Activated CD4-positive, alpha-beta T cell treated with anti-CD3 and anti-CD28 coated beads, Interleukin-10, Interleukin-2, amounts not matched to agents 100 ng/mL and 50 ng/mL, durations not matched to agents 16 hours and 8 hours (primary cell): ENCODE data around the gene CRYZL1.
"Not testable (repeated sequence)": the region's sequence is repeated elsewhere in the genome, so short reads cannot be mapped to it uniquely, and the experiment has no call there.

Experiments used
- DNase-seq: peaks from one replicate; pipeline ENCODE4 v3.0.0-alpha.2; 2020

CRYZL1 gene

DNA sequence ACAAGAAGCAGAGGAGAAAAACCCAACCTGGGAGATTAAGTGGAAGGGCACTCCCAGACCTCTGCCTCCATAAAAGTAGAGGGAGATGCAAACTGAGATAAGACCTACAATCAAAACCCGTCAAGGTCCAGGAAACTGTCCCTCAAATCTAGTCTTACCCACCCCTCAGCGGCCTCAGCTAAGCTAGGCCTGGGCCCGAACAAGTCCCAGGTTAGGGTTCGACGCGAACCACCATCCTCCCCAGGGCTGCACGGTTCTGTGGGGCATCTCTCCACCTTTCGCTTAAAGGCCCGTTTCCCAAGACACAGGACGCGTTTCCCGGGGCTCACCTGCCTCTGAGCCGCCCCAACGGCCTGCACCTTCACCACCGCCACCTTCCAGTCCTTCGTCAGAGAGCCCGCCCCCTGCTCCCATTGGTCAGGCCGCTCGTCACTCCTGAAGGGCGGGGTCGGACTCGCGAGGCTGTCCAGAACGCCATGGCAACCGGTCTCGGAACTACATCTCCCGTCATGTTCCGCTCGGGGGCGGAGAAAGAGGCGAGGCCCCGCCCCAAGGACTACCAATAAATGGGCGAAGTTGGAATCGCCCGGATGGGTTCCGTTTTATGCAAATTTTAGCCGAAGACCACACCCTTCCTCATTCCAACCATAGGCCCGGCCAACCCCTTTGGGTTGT lies at the start of gene CRYZL1:
CRYZL1 (minus strand) TSS at position 390 of the 675 bp plus-strand sequence. CDS start 10,190 bp downstream, outside the sequence.
- DNase-seq, result peak; percentile 100

DNA sequence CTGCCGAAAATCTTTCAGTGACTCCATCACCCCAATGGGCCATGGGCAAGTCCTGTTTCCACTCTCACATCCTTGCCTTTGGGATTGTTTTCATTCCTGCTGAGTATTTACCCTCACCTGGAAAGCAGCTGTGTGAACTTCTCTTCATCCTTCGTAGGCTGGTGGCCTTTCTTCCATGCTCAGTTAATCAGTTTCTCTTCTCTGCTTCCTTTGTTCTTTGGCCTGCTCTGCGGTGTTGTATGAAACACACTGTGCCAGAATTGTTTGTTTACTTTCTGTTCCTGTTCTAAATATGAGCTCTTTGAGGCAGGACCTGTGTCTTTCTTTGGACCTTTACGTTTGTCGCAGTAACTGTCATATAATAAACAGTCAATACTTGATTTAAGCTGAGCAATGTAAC lies 49.3 kb upstream of the CRYZL1 start:
- DNase-seq, result no peak

DNA sequence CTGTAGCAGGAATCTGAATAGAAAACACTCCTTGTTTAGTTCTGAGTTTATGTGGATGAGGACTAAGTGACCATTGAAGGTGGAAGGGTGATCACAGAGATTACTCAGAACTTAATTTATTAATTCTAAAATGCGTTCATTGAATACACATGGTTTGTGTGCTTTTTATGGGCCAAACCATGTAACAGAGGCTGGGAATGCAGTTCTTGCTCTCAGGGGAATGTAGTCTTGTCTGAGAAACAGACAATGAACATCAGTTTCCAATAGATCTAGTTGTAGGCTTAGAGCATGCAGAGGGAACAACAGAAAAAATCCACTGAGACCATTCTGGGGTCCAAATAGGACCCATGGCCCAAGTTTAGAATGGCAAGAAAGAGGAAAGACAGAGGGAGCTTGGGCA lies 46.8 kb upstream of the CRYZL1 start:
- no peak for DNase-seq

DNA sequence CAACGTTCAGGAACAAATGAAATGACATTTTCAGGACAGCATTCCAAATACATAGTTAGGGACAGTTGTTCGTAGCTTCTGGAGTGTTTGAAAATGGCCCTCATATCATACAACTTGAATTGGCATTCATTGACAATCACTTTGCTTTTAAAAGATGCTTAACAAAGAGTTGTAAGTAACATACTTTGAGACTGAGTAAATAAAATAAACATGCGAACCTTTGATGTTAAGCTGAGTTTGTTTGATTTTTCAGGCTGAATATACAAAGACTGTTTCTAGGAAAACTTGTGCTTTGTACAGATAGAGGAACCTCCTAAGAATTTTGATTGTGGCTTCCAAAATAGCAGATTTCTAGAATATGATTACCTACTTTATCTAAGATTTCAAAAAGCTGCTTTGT lies 46.1 kb upstream of the CRYZL1 start:
- no peak for DNase-seq

DNA sequence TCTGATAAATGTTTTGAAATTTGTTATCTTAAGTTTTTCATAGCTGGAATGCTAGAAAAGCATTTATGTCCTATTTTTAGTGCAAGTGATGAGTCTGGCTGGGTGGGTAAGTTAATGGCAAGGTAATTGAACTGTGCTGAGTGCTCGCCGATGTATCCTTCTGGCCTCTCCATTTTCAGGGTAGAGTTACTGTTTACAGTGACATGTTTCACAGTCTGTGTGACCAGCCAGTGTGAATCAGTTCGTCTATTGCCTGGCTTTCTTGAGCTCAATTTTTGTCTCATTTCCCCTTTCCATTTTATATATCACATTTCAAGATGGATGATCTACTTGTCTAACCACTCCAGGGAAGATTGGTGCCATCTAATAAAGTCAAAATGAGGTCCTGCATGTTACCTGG lies 44.8 kb upstream of the CRYZL1 start:
- no peak for DNase-seq

DNA sequence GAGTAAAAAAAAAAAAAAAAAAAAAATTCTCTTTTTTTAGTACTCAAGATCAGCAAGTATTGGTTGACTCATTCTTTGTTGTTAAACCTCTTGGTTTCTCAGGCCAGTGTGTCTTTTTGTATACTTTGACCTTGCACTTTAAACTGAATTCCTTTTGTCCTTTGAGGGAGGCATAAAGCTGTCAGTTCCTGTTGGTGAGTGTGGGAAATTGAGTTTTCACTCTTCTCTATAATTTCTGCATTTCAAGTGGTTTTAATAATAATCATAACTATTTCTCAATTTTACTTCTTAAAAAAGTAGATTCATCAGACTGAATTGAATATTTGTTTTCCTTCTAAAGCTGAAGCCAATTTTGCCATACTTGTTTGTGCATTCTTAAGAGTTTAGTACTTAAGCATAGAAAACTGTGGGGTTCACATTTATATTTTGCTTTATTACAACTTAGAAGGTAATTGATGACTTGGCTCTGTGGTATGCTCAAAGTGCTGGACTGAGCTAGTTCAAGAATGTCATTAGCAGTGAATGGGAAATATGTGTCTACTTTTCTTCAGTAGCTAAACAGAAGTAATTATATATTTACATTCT lies 44.2 kb upstream of the CRYZL1 start:
- DNase-seq, result no peak

DNA sequence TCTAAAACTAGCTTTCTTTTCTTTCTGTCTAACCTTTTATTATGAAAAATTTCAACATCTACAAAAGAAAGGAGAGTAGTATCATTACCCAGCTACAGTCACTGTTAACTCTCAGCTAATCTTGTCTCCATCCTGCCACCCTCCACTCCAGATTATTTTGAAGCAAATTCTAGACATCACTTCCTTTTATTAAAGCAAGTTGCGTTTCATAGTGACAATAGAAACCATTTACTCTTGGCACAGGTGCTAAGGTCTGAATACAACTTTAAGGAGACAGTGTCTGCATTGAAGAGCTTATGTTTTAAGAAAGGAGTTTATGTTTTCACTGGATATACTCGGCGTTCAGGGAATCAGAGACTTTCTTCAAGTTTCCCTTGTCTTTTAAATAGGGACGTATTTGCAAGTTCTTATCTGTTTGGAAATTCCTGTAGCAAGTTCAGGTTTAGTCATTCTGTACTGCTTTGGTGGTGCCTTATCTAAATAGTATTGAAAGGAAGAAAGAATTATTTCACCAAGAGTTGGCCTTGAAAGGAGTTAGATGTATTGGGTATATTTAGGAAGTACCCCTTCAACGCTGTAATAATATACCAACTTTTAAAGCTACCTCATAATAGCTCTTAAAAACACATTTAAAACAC lies 43.5 kb upstream of the CRYZL1 start:
- no peak for DNase-seq

DNA sequence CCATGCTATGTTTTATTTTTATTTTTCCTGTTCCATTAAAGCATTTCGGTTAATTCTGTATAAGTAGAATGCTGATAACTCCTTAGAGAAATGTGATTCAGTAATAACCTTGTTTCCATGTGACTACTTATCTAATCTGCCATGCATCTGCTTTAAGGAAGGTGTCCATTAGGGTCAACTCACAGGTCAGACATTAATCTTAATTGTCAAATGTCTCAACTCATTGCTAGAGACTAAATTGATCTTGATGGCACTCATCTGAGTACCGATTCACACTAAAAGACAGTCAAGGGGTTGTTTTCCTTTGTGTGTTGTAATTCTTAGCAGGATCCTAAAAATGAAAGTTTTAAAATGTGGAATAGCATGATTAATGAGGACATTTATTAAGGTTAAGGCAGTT lies 42.5 kb upstream of the CRYZL1 start:
- no peak for DNase-seq

DNA sequence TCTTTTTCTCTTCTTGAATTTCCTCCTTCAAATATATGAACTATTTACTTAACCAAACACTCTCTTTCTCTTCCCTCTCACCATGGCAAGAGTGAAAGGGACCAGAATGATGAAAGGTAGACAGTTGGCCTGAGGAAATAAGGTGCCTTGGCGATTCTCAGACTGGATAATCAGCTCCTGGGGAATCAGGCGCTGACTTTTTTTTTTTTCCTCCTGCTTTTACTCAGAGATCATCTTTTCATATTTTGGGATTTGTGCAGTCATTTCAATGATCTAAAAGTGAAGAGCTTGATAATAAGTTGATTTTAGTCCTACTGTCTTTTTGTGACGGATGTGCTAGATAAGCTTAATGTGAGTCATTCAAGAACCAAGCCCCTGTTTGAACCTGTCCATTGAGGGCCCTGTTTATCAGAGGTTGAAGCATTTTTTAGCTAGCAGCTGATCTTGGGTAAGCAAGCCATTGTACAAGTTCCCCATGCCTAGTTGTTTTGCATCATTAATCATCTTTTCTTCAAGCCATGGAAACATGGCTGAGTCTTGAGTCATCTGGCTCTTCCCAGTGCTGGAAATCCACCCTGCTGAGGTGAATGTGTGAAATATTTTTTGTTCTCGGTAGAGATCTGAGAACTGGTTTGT lies 41.6 kb upstream of the CRYZL1 start:
- DNase-seq, result no peak

DNA sequence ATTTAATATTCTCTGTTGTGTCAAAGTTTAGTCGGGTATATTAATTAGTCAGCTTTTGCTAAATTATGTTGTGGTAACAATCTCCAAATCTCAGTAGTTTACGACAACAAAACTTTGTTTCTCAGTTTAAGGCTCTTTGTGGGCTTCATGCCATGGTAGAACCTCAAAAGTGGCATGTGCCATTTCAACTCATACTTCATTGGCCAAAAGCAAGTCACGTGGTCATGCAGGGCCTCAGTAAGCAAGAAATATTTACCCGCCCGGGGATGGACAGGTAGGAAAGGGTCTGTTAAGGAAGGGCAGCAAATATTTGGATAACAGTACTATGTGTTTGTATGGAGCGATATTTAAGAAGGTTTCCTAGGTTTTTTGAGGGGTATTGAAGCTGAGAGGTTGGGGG lies 39.3 kb upstream of the CRYZL1 start:
- no peak for DNase-seq

DNA sequence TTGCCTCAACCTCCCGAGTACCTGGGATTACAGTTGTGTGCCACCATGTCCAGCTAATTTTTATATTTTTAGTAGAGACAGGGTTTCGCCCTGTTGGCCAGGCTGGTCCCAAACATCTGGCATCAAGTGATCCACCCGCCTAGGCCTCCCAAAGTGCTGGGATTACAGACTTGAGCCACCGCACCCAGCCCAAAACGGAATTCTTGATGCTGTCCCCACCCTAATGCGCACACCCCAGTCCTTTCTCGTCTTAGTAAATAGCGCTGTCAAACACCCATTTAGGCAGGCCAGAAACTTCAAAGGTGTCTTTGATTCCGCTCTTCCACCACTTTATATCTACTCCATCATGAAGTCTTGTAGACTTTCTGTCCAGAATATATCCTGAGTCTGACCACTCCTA lies 35.9 kb upstream of the CRYZL1 start:
- no peak for DNase-seq

DNA sequence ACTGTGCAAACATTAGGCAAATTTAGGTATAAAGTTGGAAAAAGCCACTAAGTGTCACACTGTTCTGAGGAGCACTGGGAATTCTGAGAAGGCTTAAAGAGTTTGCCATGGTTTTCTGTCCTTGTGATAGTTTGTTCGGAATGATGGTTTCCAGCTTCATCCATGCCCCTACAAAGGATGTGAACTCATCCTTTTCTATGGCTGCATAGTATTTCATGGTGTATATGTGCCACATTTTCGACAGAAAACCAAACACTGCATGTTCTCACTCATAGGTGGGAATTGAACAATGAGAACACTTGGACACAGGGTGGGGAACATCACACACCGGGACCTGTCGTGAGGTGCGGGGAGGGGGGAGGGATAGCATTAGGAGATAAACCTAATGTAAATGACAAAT lies 35.1 kb upstream of the CRYZL1 start:
- DNase-seq, result not testable (repeated sequence)

DNA sequence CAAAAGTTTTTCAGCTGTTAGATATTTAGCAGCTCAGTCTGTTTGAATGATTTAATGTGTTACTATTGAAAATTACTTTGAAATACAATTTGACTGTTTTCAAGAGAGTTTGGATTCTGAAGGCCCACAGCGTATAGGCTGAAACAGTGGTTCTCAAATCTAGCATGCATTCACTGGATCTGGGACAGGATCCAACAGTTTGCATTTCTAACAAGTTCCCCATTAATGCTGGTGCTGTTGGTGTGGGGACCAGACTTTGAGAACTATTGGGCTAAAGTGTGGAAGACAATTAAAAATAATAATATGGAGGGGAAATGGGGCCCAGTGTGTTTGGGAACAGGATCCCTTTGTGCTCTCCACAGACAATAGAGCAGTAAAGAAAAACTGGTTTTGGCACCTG lies 32.7 kb upstream of the CRYZL1 start:
- no peak for DNase-seq

DNA sequence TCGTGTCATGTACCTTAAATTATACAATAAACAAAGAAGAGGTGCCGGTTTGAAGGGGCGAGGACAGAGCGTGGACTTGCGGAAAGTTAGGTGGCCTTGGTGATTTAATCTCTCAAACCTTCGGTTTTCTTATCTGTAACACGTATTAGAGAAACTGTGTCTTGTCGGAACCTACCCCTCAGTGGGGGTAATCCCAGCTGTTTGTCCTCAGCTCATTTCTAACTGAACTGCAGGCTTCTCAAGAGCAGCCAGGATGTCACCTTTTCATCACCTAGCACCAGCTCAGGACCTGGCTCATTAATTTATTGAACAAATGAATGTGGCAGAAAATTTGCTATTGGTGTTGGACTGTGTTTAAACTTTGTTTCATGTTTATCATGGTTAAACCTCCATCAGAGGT lies 31.9 kb upstream of the CRYZL1 start:
- DNase-seq, result no peak

DNA sequence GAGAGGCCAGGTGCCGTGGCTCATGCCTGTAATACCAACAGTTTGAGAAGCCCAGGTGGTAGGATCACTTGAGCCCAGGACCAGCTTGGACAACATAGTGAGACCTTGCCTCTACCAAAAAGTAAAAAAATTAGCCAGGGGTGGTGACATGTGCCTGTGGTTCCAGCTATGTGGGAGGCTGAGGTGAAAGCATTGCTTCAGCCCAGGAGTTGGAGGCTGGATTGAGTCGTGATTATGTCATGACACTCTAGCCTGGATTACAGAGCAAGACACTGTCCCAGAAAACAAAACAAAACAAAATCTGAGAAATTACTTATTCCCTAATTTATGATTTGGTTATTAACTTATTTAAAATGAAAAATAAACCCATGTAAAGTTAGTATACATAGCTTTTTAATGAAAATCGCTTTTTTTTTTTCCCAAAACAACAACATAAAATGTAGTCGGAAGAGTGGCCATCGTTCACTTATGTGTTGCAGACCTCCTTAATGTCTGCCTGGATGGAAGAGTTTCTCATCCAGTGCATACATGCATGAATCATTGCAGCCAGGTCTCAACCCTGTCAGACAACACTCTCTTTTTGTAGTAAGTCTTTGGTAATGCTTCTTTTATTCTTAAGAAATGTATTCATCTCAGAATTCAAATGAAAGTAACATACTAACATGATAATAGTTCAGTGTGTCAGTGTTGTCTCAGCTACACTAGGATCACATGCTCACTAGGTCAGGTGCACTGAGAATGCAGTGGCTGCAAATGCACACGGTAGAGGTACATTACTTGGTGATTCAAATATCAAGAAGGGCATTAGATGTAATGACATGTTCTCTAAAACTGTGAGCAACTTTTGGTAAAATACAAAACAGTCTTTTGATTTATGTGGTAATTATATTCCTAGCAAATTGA lies 28.8 kb upstream of the CRYZL1 start:
- DNase-seq, result no peak

DNA sequence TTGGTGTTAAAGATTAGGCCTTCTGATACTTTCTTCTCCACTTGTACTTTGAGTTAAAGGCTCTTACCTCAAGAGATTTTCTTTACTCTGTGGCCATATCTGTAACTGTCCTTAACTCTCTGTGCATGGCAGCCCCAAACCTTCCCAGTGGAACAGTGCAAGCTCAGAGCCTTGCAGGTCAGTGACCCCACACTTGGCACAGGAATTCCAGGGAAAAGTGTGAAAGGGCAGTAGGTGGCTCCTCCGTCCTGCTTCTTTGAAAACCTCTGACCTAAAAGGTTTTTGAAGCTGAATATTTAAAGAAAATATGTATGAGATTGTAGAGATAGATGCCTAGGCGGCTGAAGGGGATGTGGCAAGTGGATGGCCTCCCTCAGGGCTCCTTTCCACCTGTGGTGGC lies 27.1 kb upstream of the CRYZL1 start:
- no peak for DNase-seq

DNA sequence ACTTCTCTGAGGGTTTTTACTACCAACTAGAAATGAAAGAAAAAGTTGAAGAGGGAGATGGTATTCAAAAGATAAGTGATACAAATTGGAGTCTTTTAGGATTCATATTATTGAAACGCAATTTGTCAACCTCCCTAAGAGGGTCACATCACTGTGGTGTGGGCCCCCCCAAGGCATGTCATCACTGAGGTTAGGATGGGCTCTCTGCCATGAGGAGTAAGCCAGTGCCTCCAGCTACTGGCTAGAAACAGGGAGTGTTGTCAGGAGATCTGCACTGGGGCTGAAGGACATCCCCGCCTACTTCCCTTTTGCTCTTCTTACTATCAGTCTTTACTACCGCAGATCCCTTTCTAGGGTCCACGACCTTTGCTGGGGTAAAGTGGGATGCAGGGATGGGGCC lies 26.6 kb upstream of the CRYZL1 start:
- DNase-seq, result no peak

DNA sequence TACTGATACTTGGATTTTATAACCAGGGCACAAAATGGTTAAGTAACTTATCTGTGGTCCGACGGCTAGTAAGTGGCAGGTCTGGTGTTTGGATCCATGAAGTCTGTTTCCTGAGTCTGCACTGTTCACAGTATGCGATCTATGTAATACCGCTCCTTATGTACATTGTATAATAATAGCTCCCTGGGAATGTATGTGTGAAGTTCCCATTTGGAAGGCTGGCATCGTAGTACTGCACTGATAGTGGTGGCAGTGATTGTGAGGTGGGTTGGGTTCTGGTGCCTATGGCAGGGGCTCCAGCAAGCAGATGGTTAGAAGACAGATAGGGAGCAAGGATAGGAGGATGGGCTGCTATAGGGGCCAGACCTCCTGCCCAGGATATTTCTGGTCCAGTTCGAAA lies 26.1 kb upstream of the CRYZL1 start:
- DNase-seq, result no peak

DNA sequence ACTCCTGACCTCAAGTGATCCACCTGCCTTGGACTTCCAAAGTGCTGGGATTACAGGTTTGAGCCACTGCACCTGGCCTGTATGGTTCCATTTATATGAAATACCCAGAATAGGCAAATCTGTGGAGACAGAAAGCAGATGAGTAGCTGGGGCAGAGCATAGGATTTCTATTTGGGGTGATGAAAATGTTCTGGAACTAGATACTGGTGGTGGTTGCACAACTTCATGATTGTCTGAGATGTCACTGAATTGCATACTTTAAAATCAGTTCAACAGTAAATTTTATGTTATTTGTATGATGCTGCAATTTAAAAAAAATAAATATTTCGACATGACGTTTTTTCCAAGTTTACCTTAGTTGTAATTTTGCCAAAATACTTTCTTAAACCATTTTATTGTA lies 24.6 kb upstream of the CRYZL1 start:
- DNase-seq, result no peak

DNA sequence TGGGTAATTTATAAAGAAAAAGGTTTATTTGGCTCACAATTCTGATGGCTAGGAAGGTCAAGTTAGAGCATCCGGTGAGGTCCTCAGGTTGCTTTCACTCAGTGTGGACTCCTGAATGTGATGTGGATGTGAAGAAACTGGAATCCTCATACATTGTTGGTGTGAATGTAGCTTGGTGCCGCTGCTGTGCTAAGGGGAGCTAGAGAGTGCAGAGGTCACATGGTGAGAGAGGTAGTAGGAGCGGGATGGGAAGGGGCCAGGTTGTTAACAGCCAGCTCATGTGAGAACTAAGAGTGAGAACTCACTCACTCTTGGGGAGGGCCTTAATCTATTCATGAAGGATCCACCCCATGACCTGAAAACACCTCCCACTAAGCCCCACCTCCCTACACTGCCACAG lies 22.6 kb upstream of the CRYZL1 start:
- no peak for DNase-seq

DNA sequence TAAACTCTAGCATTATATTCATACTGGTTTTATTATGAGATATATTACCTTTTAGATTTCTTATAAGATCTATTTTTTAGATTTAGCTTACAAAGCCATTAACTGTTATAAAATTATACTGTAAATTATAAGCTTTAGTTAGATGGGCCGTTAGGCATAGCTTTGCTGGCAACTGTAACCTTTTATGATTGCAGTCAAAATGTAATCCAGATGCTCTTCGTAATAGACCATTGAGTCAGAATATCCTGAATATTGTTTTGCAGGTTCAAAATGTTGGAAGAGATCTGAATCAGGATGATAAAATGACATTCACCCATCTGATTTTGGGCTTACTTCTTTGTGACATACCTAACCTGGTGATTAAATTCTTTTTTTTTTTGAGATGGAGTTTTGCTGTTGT lies 21.7 kb upstream of the CRYZL1 start:
- no peak for DNase-seq

DNA sequence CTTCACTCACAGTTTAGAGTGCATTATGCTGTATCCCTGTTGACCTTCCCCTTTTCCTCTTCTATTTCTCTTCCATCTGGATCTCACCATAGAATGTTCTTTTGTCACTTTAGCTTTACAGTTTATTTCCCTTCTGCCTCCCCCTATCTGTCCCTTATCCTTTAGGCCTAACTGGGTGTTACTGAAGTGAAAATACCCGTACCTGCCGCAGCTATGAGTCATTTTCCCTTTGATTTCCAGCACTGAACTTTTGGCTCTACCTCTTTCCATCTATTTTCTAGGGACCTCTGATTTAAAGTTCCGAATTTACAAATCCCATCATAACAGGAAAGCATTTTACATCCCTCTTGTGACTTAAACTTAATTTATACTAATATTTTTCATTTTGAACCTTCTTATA lies 20.5 kb upstream of the CRYZL1 start:
- no peak for DNase-seq

DNA sequence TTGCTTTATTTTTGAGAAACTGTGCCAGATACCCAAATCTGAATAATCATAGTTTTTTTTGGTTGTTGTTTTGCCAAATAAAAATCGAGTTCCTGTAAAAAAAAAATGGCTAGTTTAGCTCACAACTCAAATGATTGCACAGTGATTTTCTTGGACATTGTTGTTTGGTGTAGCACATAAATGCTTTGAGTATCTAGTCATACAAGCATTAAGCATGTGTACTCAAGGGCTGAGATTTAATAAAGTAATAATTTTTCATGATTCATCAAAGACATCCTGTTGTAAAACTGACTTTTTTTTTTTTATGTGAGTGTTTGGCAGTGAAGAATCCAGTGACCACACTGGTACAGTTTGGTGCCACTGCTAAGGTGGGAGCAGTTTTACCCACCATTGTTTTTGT lies 19.6 kb upstream of the CRYZL1 start:
- no peak for DNase-seq
